HCT116 (cell line): ENCODE data around the gene USP7. TPM values are rescaled to one million over a fixed set of nuclear protein-coding genes. Genes with fewer than 3 reads are reported as not detected.

ENCODE experiments used
- ATAC-seq: fragments of 200-7000 bp; cut with Tn5 transposase; 2 replicates; pipeline ENCODE4 v1.9.1; 2020; ENCODE audit warnings: mild to moderate bottlenecking, moderate library complexity
- BruUV-seq: library from RNA; stranded (reverse); fragments of 400-500 nt; replicated peaks from 2 replicates; lab custom pipeline; 2021; lab: Mats Ljungman, UMichigan
- CTCF ChIA-PET: fragments of 300-600 bp; sonication (Branson Sonifier 250); formaldehyde crosslinking; loops from one replicate; lab custom pipeline; 2021; ENCODE audit warnings: antibody characterized with exemption; lab: Charles Lee
- POLR2A ChIA-PET: fragments of 300-600, 350-600 bp; sonication (Branson Sonifier 250); formaldehyde crosslinking; loops from one replicate; lab custom pipeline; 2021; ENCODE audit warnings: antibody characterized with exemption; lab: Charles Lee
- RAD21 ChIA-PET, 2 experiments: fragments of 300-600 bp; sonication (Branson Sonifier 250); formaldehyde crosslinking; loops; one replicate each; lab custom pipeline; 2023; ENCODE audit warnings: low total read pairs in 2 of 2; ENCODE audit not compliant: uncharacterized antibody in 2 of 2, unreplicated experiment in 2 of 2, low non-redundant PET in 1 of 2; lab: Charles Lee
- DNase-seq: peaks from one replicate; pipeline ENCODE4 v3.0.0-alpha.2; 2010; ENCODE audit warnings: low read depth, low spot score
- H2AFZ ChIP-seq: fragments of 200-600 bp; shearing (Covaris generic), sonication (generic); 2 replicates; pipeline ENCODE4 v1.6.1; 2017; ENCODE audit warnings: low read depth, mixed run types, mixed read lengths, antibody characterized with exemption, low read length; ENCODE audit not compliant: poor library complexity, severe bottlenecking
- H3K27ac ChIP-seq: 2 replicates; pipeline ENCODE4 v1.5.1; 2012; ENCODE audit warnings: low read depth, low read length
- H3K27me3 ChIP-seq: fragments of 200-600 bp; sonication (generic); 2 replicates; pipeline ENCODE4 v1.6.1; 2016; ENCODE audit warnings: mixed run types, low read length, mixed read lengths; ENCODE audit not compliant: insufficient read depth
- H3K36me3 ChIP-seq, 2 experiments: fragments of 200-500 bp in 1 of 2; fragments of 200-600 bp in 1 of 2; sonication (Bioruptor generic) in 1 of 2; sonication (generic) in 1 of 2; 2 replicates each; pipeline versions ENCODE4 v1.5.1 to v1.6.1; 2014 to 2016; ENCODE audit warnings: low read length in 2 of 2, inconsistent platforms in 1 of 2, mixed read lengths in 1 of 2, mixed run types in 1 of 2; ENCODE audit not compliant: insufficient read depth in 2 of 2, control insufficient read depth in 1 of 2
- H3K4me1 ChIP-seq, 2 experiments: fragments of 200-600 bp in 1 of 2; sonication (generic) in 1 of 2; 2 replicates each; pipeline versions ENCODE4 v1.5.1 to v1.6.1; 2012 to 2017; ENCODE audit warnings: low read length in 2 of 2, inconsistent platforms in 1 of 2, mild to moderate bottlenecking in 1 of 2, mixed read lengths in 1 of 2, mixed run types in 1 of 2, moderate library complexity in 1 of 2; ENCODE audit not compliant: insufficient read depth in 2 of 2, control insufficient read depth in 1 of 2
- H3K4me2 ChIP-seq: fragments of 200-600 bp; sonication (generic); 2 replicates; pipeline ENCODE4 v1.6.1; 2017; ENCODE audit warnings: mixed run types, low read length, mixed read lengths
- H3K4me3 ChIP-seq, 2 experiments: fragments of 200-600 bp in 1 of 2; sonication (generic) in 1 of 2; replicated peaks in 1 of 2; 2 replicates each; pipeline ENCODE4 v1.5.1; 2011 to 2016; ENCODE audit warnings: low read length in 2 of 2, control low read depth in 1 of 2, low read depth in 1 of 2, mild to moderate bottlenecking in 1 of 2, mixed read lengths in 1 of 2, mixed run types in 1 of 2
- H3K79me2 ChIP-seq: fragments of 200-600 bp; sonication (generic); 2 replicates; pipeline ENCODE4 v1.6.1; 2017; ENCODE audit warnings: mild to moderate bottlenecking, mixed run types, low read length, moderate library complexity, mixed read lengths; ENCODE audit not compliant: insufficient read depth
- H3K9ac ChIP-seq: fragments of 200-600 bp; sonication (generic); 2 replicates; pipeline ENCODE4 v1.6.1; 2016; ENCODE audit warnings: low read length, mixed read lengths
- H3K9me2 ChIP-seq: fragments of 200-600 bp; sonication (generic), shearing (Covaris generic); 2 replicates; pipeline ENCODE4 v1.6.1; 2017; ENCODE audit warnings: mixed run types, mild to moderate bottlenecking, moderate library complexity; ENCODE audit not compliant: insufficient read depth
- H3K9me3 ChIP-seq, 2 experiments: fragments of 200-500 bp in 1 of 2; fragments of 200-600 bp in 1 of 2; sonication (Bioruptor generic) in 1 of 2; sonication (generic) in 1 of 2; 2 replicates each; pipeline ENCODE4 v1.6.1; 2014 to 2017; ENCODE audit warnings: low read length in 2 of 2, mixed read lengths in 2 of 2, inconsistent platforms in 1 of 2, low read depth in 1 of 2, mild to moderate bottlenecking in 1 of 2, mixed run types in 1 of 2, moderate library complexity in 1 of 2; ENCODE audit not compliant: control insufficient read depth in 1 of 2, insufficient read depth in 1 of 2
- H4K20me1 ChIP-seq: fragments of 200-600 bp; sonication (generic), shearing (Covaris generic); 2 replicates; pipeline ENCODE4 v1.6.1; 2017; ENCODE audit warnings: mixed run types, mild to moderate bottlenecking, moderate library complexity; ENCODE audit not compliant: insufficient read depth
- ATF3 ChIP-seq: IDR thresholded peaks from 2 replicates; pipeline ENCODE4 v1.6.1; 2012
- EGR1 ChIP-seq: IDR thresholded peaks from 2 replicates; pipeline ENCODE4 v1.6.1; 2012; ENCODE audit warnings: low read depth
- JUND ChIP-seq: IDR thresholded peaks from 2 replicates; pipeline ENCODE4 v1.6.1; 2012
- MAX ChIP-seq: IDR thresholded peaks from 2 replicates; pipeline ENCODE4 v1.6.1; 2012
- SRF ChIP-seq: IDR thresholded peaks from 2 replicates; pipeline ENCODE4 v1.6.1; 2012; ENCODE audit warnings: low read depth
- ZNF274 ChIP-seq: fragments of 200-500 bp; sonication (Bioruptor generic); IDR thresholded peaks from 2 replicates; pipeline ENCODE4 v1.6.1; 2014; ENCODE audit warnings: mild to moderate bottlenecking, low read depth, low read length, inconsistent platforms
- intact Hi-C: fragments of 100-400 bp; cut with micrococcal nuclease; formaldehyde crosslinking; loops from 2 replicates; pipeline ENCODE4 v1.10.0; 2022
- total RNA-seq: library from RNA; stranded (reverse); gene quantifications from one replicate; pipeline ENCODE4 v1.2.1, GENCODE V29; 2021; ENCODE audit not compliant: unreplicated experiment
- TF ChIP-seq, protein P1 (sequence below): IDR thresholded peaks from 2 replicates; pipeline ENCODE4 v1.6.1; 2012; ENCODE audit warnings: low read depth
- TF ChIP-seq, protein P2 (sequence below): IDR thresholded peaks from 2 replicates; pipeline ENCODE4 v1.6.1; 2011; ENCODE audit warnings: mild to moderate bottlenecking, low read length, moderate library complexity; ENCODE audit not compliant: insufficient replicate concordance; ENCODE audit errors: extremely low read depth

Gene USP7
- total RNA-seq, 1 experiment from 2014 or later: 154 TPM

DNA sequence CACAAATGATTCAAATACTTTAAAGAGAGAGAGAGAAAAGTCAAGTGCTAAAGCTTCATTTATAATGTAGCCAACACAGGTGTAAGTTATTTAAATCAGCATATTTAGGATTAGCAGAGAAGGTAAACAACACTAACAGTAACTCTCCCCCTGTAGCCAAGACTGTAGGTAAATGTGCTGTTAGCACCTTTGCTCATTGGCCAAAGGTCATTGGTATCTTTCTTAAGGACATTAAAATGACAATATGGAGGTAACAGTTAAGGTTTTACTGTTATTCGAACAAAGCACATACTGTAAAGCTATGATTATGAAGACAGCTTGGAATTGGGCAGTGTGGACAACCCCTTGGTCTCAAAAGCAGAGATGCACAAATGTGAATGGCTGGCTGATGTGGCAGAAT, 52.9 kb downstream of the USP7 start:
- Histone ChIP-seq H3K79me2 (peaks cover 65% of the 10 kb centered on the region), H3K9ac (no peak overlapping the region), H3K9me3 (no peaks in the 10 kb centered on the region), H2AFZ (no peak overlapping the region), H3K36me3 (peaks cover 23 to 52% of the 10 kb centered on the region in 2 experiments; a peak in 3 of 4 replicates), H3K4me3 (no peak overlapping the region), H3K4me2 (no peak overlapping the region), H3K9me2 (no peaks in the 10 kb centered on the region), H3K27ac (no peak overlapping the region), H4K20me1 (no peaks in the 10 kb centered on the region), H3K27me3 (no peaks in the 10 kb centered on the region), H3K4me1 (no peaks in the 10 kb centered on the region)
- intact Hi-C loops: no loop called here
- BruUV-seq: no TSS peak
- ChIA-PET POLR2A (no interaction called here), CTCF (no interaction called here), RAD21 (no interaction called here)
- TF ChIP-seq, protein P1, sequence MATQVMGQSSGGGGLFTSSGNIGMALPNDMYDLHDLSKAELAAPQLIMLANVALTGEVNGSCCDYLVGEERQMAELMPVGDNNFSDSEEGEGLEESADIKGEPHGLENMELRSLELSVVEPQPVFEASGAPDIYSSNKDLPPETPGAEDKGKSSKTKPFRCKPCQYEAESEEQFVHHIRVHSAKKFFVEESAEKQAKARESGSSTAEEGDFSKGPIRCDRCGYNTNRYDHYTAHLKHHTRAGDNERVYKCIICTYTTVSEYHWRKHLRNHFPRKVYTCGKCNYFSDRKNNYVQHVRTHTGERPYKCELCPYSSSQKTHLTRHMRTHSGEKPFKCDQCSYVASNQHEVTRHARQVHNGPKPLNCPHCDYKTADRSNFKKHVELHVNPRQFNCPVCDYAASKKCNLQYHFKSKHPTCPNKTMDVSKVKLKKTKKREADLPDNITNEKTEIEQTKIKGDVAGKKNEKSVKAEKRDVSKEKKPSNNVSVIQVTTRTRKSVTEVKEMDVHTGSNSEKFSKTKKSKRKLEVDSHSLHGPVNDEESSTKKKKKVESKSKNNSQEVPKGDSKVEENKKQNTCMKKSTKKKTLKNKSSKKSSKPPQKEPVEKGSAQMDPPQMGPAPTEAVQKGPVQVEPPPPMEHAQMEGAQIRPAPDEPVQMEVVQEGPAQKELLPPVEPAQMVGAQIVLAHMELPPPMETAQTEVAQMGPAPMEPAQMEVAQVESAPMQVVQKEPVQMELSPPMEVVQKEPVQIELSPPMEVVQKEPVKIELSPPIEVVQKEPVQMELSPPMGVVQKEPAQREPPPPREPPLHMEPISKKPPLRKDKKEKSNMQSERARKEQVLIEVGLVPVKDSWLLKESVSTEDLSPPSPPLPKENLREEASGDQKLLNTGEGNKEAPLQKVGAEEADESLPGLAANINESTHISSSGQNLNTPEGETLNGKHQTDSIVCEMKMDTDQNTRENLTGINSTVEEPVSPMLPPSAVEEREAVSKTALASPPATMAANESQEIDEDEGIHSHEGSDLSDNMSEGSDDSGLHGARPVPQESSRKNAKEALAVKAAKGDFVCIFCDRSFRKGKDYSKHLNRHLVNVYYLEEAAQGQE: no peak
- TF ChIP-seq ZNF274 (no peak), ATF3 (no peak), MAX (no peak), EGR1 (no peak), SRF (no peak), JUND (no peak)
- TF ChIP-seq, protein P2, sequence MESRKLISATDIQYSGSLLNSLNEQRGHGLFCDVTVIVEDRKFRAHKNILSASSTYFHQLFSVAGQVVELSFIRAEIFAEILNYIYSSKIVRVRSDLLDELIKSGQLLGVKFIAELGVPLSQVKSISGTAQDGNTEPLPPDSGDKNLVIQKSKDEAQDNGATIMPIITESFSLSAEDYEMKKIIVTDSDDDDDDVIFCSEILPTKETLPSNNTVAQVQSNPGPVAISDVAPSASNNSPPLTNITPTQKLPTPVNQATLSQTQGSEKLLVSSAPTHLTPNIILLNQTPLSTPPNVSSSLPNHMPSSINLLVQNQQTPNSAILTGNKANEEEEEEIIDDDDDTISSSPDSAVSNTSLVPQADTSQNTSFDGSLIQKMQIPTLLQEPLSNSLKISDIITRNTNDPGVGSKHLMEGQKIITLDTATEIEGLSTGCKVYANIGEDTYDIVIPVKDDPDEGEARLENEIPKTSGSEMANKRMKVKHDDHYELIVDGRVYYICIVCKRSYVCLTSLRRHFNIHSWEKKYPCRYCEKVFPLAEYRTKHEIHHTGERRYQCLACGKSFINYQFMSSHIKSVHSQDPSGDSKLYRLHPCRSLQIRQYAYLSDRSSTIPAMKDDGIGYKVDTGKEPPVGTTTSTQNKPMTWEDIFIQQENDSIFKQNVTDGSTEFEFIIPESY: no peak
- ATAC-seq: no peak
- no peak for DNase-seq
